OCI-LY3 (cell line): ENCODE data around the gene CEACAM20.
"Not testable (repeated sequence)": the region's sequence is repeated elsewhere in the genome, so short reads cannot be mapped to it uniquely, and the experiment has no call there.

Experiments used
- H2AFZ ChIP-seq: fragments of 200-600, 300-600 bp; shearing (Covaris generic); 2 replicates; pipeline ENCODE4 v1.6.0; 2014; ENCODE audit warnings: antibody characterized with exemption, low read depth, low read length
- H3K27ac ChIP-seq: fragments of 200-600, 300-600 bp; sonication (generic); 2 replicates; pipeline ENCODE4 v1.5.1; 2014; ENCODE audit warnings: mild to moderate bottlenecking, low read length, moderate library complexity, mixed read lengths
- H3K27me3 ChIP-seq: fragments of 200-600, 300-600 bp; sonication (generic); 2 replicates; pipeline ENCODE4 v1.6.1; 2014; ENCODE audit warnings: low read depth, low read length, mixed read lengths
- H3K36me3 ChIP-seq: fragments of 200-600, 300-600 bp; sonication (generic); replicated peaks from 2 replicates; pipeline ENCODE3; 2014; ENCODE audit warnings: low read depth, low read length, mixed read lengths
- H3K4me1 ChIP-seq: fragments of 300-600, 200-600 bp; sonication (generic); 2 replicates; pipeline ENCODE4 v1.6.1; 2014; ENCODE audit warnings: low read length, mixed read lengths
- H3K4me2 ChIP-seq: fragments of 200-600, 300-600 bp; sonication (generic); 2 replicates; pipeline ENCODE4 v1.6.1; 2014; ENCODE audit warnings: low read length, mixed read lengths
- H3K4me3 ChIP-seq: fragments of 300-600, 200-600 bp; sonication (generic); 2 replicates; pipeline ENCODE4 v1.5.1; 2014; ENCODE audit warnings: antibody characterized with exemption, mild to moderate bottlenecking, low read length, moderate library complexity
- H3K79me2 ChIP-seq: fragments of 300-600, 200-600 bp; shearing (Covaris generic); 2 replicates; pipeline ENCODE4 v1.6.1; 2014; ENCODE audit warnings: mild to moderate bottlenecking, low read length, mixed read lengths
- H3K9ac ChIP-seq: fragments of 300-600, 200-600 bp; shearing (Covaris generic); 2 replicates; pipeline ENCODE4 v1.6.0; 2014; ENCODE audit warnings: mild to moderate bottlenecking, low read length, moderate library complexity
- H3K9me3 ChIP-seq: fragments of 200-600, 300-600 bp; shearing (Covaris generic); 2 replicates; pipeline ENCODE4 v1.6.1; 2014; ENCODE audit warnings: low read length, mixed read lengths; ENCODE audit not compliant: insufficient read depth
- H4K20me1 ChIP-seq: fragments of 200-600, 300-600 bp; sonication (generic); 2 replicates; pipeline ENCODE4 v1.6.1; 2016; ENCODE audit warnings: low read length, mixed read lengths; ENCODE audit not compliant: insufficient read depth
- CTCF ChIP-seq: fragments of 200-600, 300-600 bp; sonication (generic); IDR thresholded peaks from 2 replicates; pipeline ENCODE4 v1.5.1; 2014; ENCODE audit warnings: antibody characterized with exemption, low read length, low read depth
- EZH2phosphoT487 ChIP-seq: fragments of 200-600 bp; shearing (Covaris generic); IDR thresholded peaks from 2 replicates; pipeline ENCODE4 v1.6.1; 2018; ENCODE audit warnings: antibody characterized with exemption, mixed run types, low read depth

CEACAM20 gene

GRCh38 chr19:44553478-44554171, 24.1 kb upstream of the CEACAM20 start:
- Histone ChIP-seq H3K4me3 (no peak overlapping the region), H3K27ac (no peak overlapping the region), H3K36me3 (no peaks in the 10 kb centered on the region), H3K9ac (no peak overlapping the region), H3K27me3 (peaks cover 3% of the 10 kb centered on the region; the same call in 1 of the 2 replicates), H3K4me2 (no peak overlapping the region), H3K4me1 (peaks cover 9% of the 10 kb centered on the region), H3K9me3 (no peaks in the 10 kb centered on the region), H2AFZ (no peak overlapping the region), H4K20me1 (no peaks in the 10 kb centered on the region), H3K79me2 (no peaks in the 10 kb centered on the region)
- TF ChIP-seq CTCF (no peak), EZH2phosphoT487 (no peak)

- Histone ChIP-seq H3K79me2 (no peaks in the 10 kb centered on the region), H4K20me1 (no peaks in the 10 kb centered on the region), H3K4me3 (no peak overlapping the region), H3K9me3 (no peaks in the 10 kb centered on the region), H3K36me3 (no peaks in the 10 kb centered on the region), H3K4me2 (no peak overlapping the region), H3K27ac (no peak overlapping the region), H2AFZ (no peak overlapping the region), H3K27me3 (peaks cover 3% of the 10 kb centered on the region; the same call in 1 of the 2 replicates), H3K9ac (no peak overlapping the region), H3K4me1 (peaks cover 9% of the 10 kb centered on the region)
- TF ChIP-seq CTCF (peak; percentile 51), EZH2phosphoT487 (no peak)
Observed at GRCh38 chr19:44552324-44552723, 22.8 kb upstream of the CEACAM20 start.

GRCh38 chr19:44551850-44552249, 22.4 kb upstream of the CEACAM20 start:
- no peak overlapping the region for H3K27ac ChIP-seq
- H3K9me3 ChIP-seq = no peaks in the 10 kb centered on the region
- H3K4me1 ChIP-seq = peaks cover 7% of the 10 kb centered on the region
- H3K4me3 ChIP-seq = no peak overlapping the region
- peaks cover 3% of the 10 kb centered on the region; the same call in 1 of the 2 replicates for H3K27me3 ChIP-seq
- no peak overlapping the region for H2AFZ ChIP-seq
- H4K20me1 ChIP-seq = no peaks in the 10 kb centered on the region
- no peak overlapping the region for H3K9ac ChIP-seq
- no peaks in the 10 kb centered on the region for H3K36me3 ChIP-seq
- no peak for TF ChIP-seq EZH2phosphoT487
- no peak for TF ChIP-seq CTCF
- no peaks in the 10 kb centered on the region for H3K79me2 ChIP-seq
- no peak overlapping the region for H3K4me2 ChIP-seq

- H3K79me2 ChIP-seq, H3K4me2 ChIP-seq, H3K9ac ChIP-seq, H2AFZ ChIP-seq, H3K4me3 ChIP-seq, H3K27ac ChIP-seq, H3K4me1 ChIP-seq, H3K9me3 ChIP-seq, H4K20me1 ChIP-seq, H3K27me3 ChIP-seq, H3K36me3 ChIP-seq: not testable (repeated sequence)
Observed at GRCh38 chr19:44550976-44551375, 21.5 kb upstream of the CEACAM20 start.
